Stomach (tissue), 4 donors: ENCODE measurements around the gene ARHGAP25.

Experiments used
- CTCF ChIP-seq, 7 experiments: fragments of 450-650 bp in 4 of 7; fragments of 200-600 bp in 3 of 7; sonication (generic) in 3 of 7; IDR thresholded peaks; one replicate each; pipeline ENCODE4 v1.5.1; 2016 to 2019; ENCODE audit warnings: antibody characterized with exemption in 7 of 7, control low read depth in 2 of 7, mild to moderate bottlenecking in 1 of 7
- POLR2A ChIP-seq, 4 donors: fragments of 450-650 bp; IDR thresholded peaks; one replicate each; pipeline ENCODE4 v1.6.1; 2016; ENCODE audit warnings: antibody characterized with exemption in 4 of 4, control low read depth in 2 of 4, mild to moderate bottlenecking in 1 of 4, moderate library complexity in 1 of 4

DNA sequence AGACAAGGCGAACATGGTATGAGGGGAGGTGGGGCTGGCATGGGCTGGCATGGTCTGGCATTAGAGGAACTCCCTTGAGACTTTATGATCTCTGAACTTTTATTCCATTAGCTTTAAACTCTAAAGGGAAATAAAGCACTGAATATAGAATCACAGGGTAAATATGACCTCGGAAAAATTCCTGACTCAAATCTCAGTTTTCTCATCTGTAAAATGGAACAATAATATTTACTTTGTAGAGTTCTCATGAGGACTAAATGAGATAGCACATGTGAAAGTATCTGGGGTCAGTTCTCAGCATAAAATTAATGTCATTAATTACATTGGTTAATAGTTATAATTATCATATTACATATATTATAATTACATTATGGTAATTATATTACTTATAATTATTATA is 65.9 kb downstream of the ARHGAP25 start:
- TF ChIP-seq CTCF (IDR thresholded peaks at IDR 0.05): no peak
- no peak for TF ChIP-seq POLR2A (IDR thresholded peaks at IDR 0.05)
